Measurements from ENCODE around the gene SMPD4.
"Not testable (repeated sequence)": the region's sequence is repeated elsewhere in the genome, so short reads cannot be mapped to it uniquely, and the experiment has no call there.

Gene SMPD4

DNA sequence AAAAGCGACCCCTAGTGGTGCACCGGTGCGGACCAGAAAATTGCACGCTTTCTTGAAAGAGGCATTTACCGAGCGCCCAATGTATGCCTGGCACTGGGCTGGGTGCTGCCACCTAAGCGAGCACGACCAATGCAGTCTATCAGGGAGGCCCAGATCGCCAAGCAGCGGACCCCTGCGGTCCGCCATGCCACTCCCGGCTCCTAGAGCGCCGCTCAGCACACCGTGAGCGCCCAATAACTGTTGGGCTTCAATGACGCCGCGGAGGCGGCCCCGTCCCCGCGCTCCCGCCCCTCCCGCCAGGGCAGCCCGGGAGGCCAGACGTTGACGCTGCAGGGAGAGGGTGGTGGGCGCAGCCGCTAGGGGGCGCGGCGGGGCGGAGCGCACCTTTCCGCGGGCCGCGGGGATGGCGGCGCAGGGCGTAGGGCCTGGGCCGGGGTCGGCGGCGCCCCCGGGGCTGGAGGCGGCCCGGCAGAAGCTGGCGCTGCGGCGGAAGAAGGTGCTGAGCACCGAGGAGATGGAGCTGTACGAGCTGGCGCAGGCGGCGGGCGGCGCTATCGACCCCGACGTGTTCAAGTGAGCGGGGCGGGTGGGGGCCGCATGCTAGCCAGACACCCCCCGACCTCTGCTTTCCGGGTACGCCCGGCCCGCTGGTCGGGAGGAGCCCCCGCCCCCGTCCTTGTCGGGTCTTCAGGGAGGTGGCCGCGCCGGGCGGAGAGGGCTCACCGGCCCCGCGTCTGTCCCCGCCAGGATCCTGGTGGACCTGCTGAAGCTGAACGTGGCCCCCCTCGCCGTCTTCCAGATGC lies 679 bp upstream of the SMPD4 start, which contains the start of gene MZT2B:
TSS of gene MZT2B (plus strand) at position 383 of the 803 bp plus-strand sequence. CDS start at position 404, 21 bp downstream.
- DNase-seq = peak; percentile 94
- H3K36me3 Mint-ChIP-seq (ENCODE audit: low read depth) = peaks cover 60% of the 10 kb centered on the region
- H3K4me1 Mint-ChIP-seq (ENCODE audit: low read depth) = peaks cover 33% of the 10 kb centered on the region
- peak within 1 kb of the TSS; percentile 98 for H3K27ac Mint-ChIP-seq
- H3K9me3 Mint-ChIP-seq, H3K27me3 Mint-ChIP-seq: not testable (repeated sequence)
- peak within 1 kb of the TSS; percentile 97 for H3K4me3 Mint-ChIP-seq

GRCh38 chr2:130180404-130181324 lies 738 bp downstream of the SMPD4 start:
- not testable (repeated sequence) for H3K27me3 Mint-ChIP-seq, H3K9me3 Mint-ChIP-seq, DNase-seq
- Mint-ChIP-seq H3K36me3 (ENCODE audit: low read depth) (peaks cover 62% of the 10 kb centered on the region), H3K4me3 (peak overlapping the region; percentile 97), H3K4me1 (ENCODE audit: low read depth) (peaks cover 38% of the 10 kb centered on the region), H3K27ac (peak overlapping the region; percentile 98)

DNA sequence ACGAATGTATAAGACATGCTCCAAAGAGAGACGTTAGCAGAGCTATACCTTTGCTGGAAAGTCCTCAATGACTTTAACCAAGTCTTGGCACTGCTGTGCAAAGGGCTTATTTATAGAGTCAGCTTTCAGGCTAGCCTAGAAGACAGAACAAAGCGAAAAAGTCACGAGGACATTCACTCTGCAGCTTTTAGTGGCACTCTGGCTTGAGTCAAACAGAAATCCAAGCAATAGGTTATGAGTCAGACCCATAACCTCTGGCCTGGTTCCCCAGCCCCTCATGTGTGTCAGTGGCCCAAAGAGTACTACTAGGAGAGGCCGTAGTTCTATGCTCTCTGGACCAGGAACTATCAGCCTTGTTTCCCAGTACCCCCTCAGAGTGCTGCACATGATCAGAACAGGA lies 6.5 kb downstream of the SMPD4 start:
- Mint-ChIP-seq H3K27ac (peak overlapping the region; percentile 34), H3K36me3 (ENCODE audit: low read depth) (peaks cover 80% of the 10 kb centered on the region), H3K4me1 (ENCODE audit: low read depth) (peaks cover 24% of the 10 kb centered on the region)
- not testable (repeated sequence) for H3K27me3 Mint-ChIP-seq, DNase-seq, H3K4me3 Mint-ChIP-seq, H3K9me3 Mint-ChIP-seq

DNA sequence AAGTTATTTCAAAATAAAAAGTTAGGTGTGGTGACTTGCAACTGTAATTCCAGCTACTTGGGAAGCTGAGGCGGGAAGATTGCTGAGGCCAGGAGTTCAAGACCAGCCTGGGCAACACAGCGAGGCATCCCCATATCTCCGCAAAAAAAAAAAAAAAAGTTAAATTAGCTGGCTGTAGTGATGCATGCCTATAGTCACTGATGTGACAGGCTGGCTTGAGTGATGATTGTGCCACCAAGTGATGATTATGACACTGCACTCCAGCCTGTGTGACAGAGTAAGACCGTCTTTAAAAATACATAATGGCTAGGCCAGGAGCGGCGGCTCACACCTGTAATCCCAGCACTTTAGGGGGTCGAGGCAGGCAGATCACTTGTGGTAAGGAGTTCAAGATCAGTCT lies 11.5 kb downstream of the SMPD4 start:
- H3K36me3 Mint-ChIP-seq (ENCODE audit: low read depth) = peaks cover 93% of the 10 kb centered on the region
- H3K9me3 Mint-ChIP-seq = no peaks in the 10 kb centered on the region
- no peak for DNase-seq
- H3K27me3 Mint-ChIP-seq = no peaks in the 10 kb centered on the region
- peaks cover 2% of the 10 kb centered on the region for H3K4me1 Mint-ChIP-seq (ENCODE audit: low read depth)
- no peak overlapping the region for H3K4me3 Mint-ChIP-seq
- H3K27ac Mint-ChIP-seq = no peak overlapping the region

DNA sequence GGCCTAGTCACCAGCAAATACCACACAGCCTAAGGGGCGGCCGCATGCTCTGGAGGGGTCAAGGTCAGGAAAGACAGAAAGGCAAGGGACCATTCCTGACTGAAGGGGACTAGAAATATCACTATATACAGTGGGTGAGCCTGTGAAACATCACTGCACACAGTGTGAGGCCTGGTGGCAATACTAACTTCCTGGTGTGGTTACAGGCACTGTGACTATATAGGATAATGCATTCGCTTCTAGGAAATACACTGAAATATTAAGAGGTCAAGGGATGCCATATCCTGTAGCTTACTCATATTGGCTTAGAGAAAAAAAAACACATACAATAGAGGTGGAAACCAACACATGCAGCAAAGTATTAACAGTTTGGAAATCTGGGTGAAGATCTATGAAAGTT lies 12.2 kb downstream of the SMPD4 start:
- peaks cover 93% of the 10 kb centered on the region for H3K36me3 Mint-ChIP-seq (ENCODE audit: low read depth)
- DNase-seq; H3K4me3 Mint-ChIP-seq; H3K9me3 Mint-ChIP-seq; H3K4me1 Mint-ChIP-seq (ENCODE audit: low read depth); H3K27ac Mint-ChIP-seq; H3K27me3 Mint-ChIP-seq: not testable (repeated sequence)

DNA sequence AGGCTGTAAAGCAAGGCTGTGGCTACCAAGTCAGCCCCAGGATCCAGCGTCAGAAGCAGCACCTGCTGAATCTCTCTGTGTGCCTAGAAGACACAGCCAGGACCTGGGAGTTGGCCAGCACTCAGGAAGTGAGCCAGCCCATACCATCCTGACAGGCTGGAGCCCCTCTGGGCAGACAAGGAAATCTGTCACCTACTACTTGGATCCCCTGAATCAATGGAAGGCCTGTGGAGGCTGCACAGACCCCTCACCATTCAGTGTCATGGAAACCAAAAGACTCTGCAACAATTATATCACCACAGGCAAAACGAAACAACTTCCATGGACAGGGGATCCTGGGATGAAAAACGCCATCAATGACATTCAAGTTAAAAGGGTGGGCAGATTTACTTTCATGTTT lies 14.8 kb downstream of the SMPD4 start:
- not testable (repeated sequence) for H3K9me3 Mint-ChIP-seq; H3K4me3 Mint-ChIP-seq; H3K4me1 Mint-ChIP-seq (ENCODE audit: low read depth); DNase-seq; H3K27ac Mint-ChIP-seq; H3K27me3 Mint-ChIP-seq
- H3K36me3 Mint-ChIP-seq (ENCODE audit: low read depth) = peaks cover 92% of the 10 kb centered on the region

DNA sequence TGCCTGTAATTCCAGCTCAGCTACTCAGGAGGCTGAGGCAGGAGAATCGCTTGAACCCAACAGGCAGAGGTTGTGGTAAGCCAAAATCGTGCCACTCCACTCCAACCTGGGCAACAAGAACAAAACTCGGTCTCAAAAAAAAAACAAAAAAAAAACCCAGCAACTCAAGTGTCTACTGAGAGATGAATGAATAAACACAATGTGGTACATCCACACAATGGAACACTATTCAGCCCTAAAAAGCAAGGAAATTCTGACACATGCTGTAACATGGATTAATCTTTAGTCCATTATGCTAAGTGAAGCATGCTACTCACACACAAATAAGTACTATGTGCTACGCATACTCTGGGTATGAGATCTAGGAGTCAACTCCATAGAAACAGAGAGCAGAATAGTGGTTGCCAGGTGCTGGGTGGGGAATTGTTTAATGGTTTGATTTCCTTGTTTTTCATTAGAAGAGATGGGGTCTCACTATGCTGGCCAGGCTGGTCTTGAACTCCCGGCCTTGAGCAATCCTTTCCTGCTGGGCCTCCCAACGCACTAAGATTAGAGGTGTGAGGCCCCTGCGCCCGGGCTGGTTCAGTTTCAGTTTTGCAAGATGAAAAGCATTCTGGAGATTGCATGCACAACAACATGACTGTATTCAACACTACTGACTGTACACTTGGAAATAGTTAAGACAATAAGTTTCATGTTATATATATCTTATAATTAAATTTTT lies 15.9 kb downstream of the SMPD4 start:
- H3K4me1 Mint-ChIP-seq (ENCODE audit: low read depth) = peaks cover 1% of the 10 kb centered on the region
- H3K27me3 Mint-ChIP-seq = no peaks in the 10 kb centered on the region
- H3K27ac Mint-ChIP-seq = no peak overlapping the region
- no peaks in the 10 kb centered on the region for H3K9me3 Mint-ChIP-seq
- H3K36me3 Mint-ChIP-seq (ENCODE audit: low read depth) = peaks cover 94% of the 10 kb centered on the region
- DNase-seq = no peak
- H3K4me3 Mint-ChIP-seq = no peak overlapping the region

DNA sequence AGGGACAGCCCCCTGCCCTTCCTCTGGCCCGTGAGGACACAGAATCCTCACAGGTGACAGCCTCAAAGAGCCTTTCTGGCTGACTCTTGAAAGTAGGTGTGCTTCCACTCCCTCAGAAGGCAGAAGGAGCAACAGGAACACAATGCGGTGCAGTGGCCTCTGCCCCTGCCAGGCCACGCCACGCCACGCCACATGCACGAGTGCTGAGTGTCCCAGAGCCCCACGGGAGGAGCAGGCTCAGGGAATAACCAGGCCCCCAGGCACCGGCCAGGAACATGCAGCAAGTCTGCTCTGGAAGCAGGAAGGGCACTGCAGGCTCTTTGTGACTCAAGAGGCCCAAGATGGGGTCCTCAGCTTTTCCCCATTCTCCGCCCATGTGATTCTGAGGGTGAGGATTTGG lies 18.4 kb downstream of the SMPD4 start:
- no peak for DNase-seq
- Mint-ChIP-seq H3K4me1 (ENCODE audit: low read depth) (peaks cover 5% of the 10 kb centered on the region), H3K36me3 (ENCODE audit: low read depth) (peaks cover 94% of the 10 kb centered on the region)

GRCh38 chr2:130162486-130162885 lies 18.9 kb downstream of the SMPD4 start:
- not testable (repeated sequence) for H3K4me1 Mint-ChIP-seq (ENCODE audit: low read depth); H3K4me3 Mint-ChIP-seq
- H3K36me3 Mint-ChIP-seq (ENCODE audit: low read depth) = peaks cover 94% of the 10 kb centered on the region

More for the DNA sequence above, 18.4 kb downstream of the SMPD4 start:
- Mint-ChIP-seq H3K9me3 (no peaks in the 10 kb centered on the region), H3K27ac (no peak overlapping the region), H3K4me3 (no peak overlapping the region), H3K27me3 (no peaks in the 10 kb centered on the region)

GRCh38 chr2:130160838-130161705 lies 20.3 kb downstream of the SMPD4 start:
- not testable (repeated sequence) for H3K27ac Mint-ChIP-seq; H3K4me1 Mint-ChIP-seq (ENCODE audit: low read depth); H3K9me3 Mint-ChIP-seq; H3K4me3 Mint-ChIP-seq; H3K27me3 Mint-ChIP-seq; DNase-seq
- H3K36me3 Mint-ChIP-seq (ENCODE audit: low read depth) = peaks cover 90% of the 10 kb centered on the region

More at GRCh38 chr2:130162486-130162885, 18.9 kb downstream of the SMPD4 start:
- not testable (repeated sequence) for H3K27me3 Mint-ChIP-seq, H3K9me3 Mint-ChIP-seq, H3K27ac Mint-ChIP-seq, DNase-seq

DNA sequence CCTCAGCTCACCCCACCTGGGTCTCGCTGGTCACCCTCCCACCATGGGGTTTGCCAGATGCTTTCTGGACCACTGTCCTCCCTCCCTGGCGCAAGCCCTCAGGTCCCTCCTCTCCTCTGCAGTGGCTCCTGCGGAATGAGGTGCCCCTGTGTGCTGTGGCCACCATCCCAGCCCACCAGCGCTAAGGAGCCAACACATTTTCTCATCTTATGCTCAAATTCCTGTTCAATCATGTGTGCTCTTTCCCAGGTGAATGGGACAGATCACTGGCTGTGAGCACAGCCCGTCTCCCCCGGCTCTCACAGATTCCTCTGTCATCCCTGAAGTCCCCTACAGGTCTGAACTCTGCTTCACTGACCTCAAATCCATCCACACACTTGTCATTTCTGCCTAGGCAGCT lies 21.3 kb downstream of the SMPD4 start:
- Mint-ChIP-seq H3K9me3 (no peaks in the 10 kb centered on the region), H3K27ac (no peak overlapping the region), H3K4me1 (ENCODE audit: low read depth) (peaks cover 6% of the 10 kb centered on the region), H3K36me3 (ENCODE audit: low read depth) (peaks cover 90% of the 10 kb centered on the region), H3K27me3 (no peaks in the 10 kb centered on the region), H3K4me3 (no peak overlapping the region)
- DNase-seq = no peak

DNA sequence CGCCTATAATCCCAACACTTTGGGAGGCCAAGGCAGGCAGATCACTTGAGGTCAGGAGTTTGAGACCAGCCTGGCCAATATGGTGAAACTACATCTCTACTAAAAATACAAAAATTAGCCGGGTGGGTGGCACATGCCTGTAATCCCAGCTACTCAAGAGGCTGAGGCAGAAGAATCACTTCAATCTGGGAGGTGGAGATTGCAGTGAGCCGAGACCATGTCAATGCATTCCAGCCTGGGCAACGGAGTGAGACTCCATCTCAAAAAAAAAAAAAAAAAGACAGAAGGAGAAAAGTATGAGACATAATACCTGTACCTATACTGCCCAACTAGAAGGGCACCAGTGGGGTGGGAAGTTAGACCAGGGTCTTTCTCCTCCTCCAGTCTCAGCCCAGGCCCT lies 22.0 kb downstream of the SMPD4 start:
- H3K9me3 Mint-ChIP-seq; DNase-seq; H3K27me3 Mint-ChIP-seq; H3K27ac Mint-ChIP-seq; H3K4me3 Mint-ChIP-seq; H3K4me1 Mint-ChIP-seq (ENCODE audit: low read depth): not testable (repeated sequence)
- H3K36me3 Mint-ChIP-seq (ENCODE audit: low read depth) = peaks cover 92% of the 10 kb centered on the region

DNA sequence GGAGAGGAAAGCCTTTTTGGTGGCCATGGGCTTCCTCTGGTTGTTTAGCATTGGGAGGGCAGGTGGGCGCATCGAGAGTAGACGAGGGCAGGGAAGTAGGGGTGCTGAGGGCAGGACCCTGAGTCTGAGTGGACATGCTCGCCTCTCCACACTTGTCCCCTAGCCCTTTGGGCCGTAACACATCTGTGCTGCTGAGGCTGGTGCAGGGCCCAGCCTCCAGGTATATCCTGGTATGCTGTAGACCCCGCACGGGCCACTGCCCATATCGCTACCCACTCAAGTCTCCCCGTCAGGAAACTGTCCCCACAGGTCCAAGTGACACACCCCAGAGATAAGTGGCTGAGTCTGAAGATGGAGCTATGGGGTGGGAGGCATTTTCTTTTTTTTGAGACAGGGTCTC lies 22.8 kb downstream of the SMPD4 start:
- no peaks in the 10 kb centered on the region for H3K9me3 Mint-ChIP-seq
- H3K4me3 Mint-ChIP-seq = no peak overlapping the region
- peaks cover 6% of the 10 kb centered on the region for H3K4me1 Mint-ChIP-seq (ENCODE audit: low read depth)
- DNase-seq = no peak
- peak overlapping the region; percentile 72 for H3K27ac Mint-ChIP-seq
- no peaks in the 10 kb centered on the region for H3K27me3 Mint-ChIP-seq
- H3K36me3 Mint-ChIP-seq (ENCODE audit: low read depth) = peaks cover 92% of the 10 kb centered on the region

Data from activated T-cell treated with anti-CD3 and anti-CD28 coated beads, Interleukin-2, amount 50 U/mL, for 24 hours (primary cell).